GM10847 (cell line): ENCODE data around the gene DPY30.

Experiments
- POLR2A ChIP-seq: IDR thresholded peaks from 2 replicates; pipeline ENCODE4 v1.6.1; 2011; ENCODE audit not compliant: insufficient read length; ENCODE audit errors: extremely low read depth

The DPY30 gene

DNA sequence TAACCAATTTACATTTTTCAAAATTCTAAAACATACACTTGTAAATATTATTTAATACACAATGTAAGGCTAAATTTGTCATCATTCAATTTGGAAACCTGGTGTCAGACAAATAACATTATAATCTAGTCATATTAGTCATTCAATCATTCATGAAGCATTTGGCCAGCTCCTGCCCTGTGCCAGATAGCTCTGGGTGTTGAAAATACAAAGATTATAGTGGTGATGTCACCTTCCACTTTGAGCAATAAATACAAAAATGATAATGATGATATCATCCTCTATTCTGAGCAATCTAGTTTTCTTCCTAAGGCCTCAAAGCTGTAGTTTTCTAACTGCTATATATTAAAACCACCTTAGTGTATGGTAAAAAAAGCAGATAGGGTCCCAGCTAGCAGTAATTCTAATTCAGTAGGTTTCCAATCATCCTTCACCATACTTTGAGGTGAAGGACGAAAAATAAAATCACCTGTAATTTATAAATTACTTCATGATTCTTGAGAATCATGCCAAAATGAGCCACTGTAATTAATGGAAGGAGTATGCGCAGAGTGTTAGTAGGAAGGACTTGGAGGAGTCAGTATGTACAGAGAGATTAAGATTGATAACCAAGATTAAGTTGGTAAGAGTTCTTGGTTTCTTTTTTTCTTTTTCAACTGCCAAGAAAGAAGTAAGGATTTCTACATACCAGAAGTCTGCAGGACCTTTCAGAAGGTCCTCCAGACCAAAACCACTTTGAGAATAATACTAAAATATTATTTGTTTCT is 52.0 kb downstream of the DPY30 start:
- TF ChIP-seq POLR2A = no peak

DNA sequence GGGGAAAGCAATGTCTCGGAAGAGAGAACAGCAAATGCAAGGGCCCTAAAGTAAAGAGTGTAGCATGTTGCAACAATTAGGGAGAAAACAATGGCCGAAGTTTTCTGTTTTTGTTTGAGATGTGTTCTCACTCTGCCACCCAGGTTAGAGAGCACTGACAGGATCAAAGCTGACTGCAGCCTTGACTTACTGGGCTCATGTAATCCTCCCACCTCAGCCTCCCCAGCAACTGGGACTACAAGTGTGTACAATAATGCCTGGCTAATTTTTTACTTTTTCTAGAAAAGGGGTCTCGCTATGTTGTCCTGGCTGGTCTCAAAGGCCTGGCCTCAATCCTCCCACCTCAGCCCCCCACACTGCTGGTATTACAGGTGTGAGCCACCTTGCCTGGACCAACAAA is 52.7 kb downstream of the DPY30 start:
- no peak for TF ChIP-seq POLR2A

DNA sequence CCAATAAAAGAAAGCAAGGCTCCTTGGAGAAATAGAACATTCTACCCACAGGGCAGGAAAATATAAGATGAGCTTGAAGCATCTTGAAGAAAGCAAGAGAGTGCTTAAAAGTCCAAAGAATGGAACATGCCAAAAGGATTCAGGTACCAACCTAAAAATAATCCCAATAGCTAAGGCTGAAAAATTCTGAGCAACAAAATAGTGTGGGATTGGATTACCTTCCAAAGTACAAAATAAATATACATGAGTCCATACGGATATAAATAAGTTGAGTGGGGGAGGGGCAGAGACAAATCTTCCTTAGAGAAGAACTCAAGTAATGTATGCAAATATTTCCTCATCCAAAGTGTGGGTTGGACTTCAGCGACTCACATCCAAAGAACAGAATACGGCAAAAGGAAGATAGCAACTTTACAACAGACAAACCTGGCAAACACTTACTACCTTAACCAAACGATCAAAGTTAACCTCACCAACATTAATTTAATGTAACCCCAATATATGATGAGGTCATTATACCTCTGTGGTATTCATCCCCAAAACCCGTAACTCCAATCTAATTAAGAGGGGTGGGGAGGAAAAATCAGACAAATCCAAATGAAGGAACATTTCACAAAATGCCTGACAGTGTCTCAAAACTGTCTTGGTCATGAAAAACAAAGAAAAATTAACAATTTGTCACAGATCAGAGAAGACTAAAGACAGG is 55.7 kb downstream of the DPY30 start:
- TF ChIP-seq POLR2A = no peak

- no peak for TF ChIP-seq POLR2A
Observed at GRCh38 chr2:31980674-31981356, 58.8 kb downstream of the DPY30 start.

- no peak for TF ChIP-seq POLR2A
Observed at GRCh38 chr2:31979956-31980355, 59.6 kb downstream of the DPY30 start.

DNA sequence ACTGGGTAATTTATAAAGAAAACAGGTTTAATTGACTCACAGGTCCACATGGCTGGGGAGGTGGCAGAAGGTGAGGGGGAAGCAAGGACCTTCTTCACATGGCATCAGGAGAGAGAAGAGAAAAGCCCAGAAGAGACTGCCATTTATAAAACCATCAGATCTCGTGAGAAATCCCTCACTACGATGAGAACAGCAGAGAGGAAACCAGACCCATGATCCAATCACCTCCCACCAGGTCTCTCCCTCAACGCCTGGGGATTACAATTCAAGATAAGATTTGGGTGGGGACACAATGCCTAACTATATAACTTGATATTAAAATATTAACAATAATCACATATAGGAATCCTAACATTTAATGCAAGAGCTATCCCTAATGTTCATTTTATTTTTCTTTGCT is 60.6 kb downstream of the DPY30 start:
- no peak for TF ChIP-seq POLR2A

DNA sequence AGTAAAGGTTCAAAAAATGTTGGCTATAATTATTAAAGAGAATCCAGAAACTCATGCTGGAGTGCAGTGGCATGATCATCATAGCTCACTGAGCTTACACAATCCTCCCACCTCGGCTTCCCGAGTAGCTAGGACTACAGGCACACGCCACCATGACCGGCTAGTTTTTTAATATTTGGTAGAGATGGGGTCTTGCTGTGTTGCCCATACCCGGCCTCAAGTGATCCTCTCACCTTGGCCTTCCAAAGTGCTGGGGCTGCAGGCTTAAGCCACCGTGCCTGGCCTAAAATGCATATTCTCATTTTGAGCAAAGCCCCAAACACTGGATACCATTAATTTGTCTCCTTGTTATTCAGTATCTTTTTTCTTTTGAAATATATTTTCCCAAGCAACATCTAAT is 61.2 kb downstream of the DPY30 start:
- TF ChIP-seq POLR2A = no peak
